Subcutaneous abdominal adipose tissue (tissue), 5 donors: Measurements from ENCODE around the gene ACER3.
"Not testable (repeated sequence)": the region's sequence is repeated elsewhere in the genome, so short reads cannot be mapped to it uniquely, and the experiment has no call there.

Experiments
- H3K27ac ChIP-seq: one replicate; pipeline ENCODE4 v1.7.0; 2013; ENCODE audit warnings: low read depth, mild to moderate bottlenecking, inconsistent platforms, low read length, moderate library complexity
- H3K27me3 ChIP-seq, 5 donors: one replicate each; pipeline ENCODE4 v1.7.0; 2013; ENCODE audit warnings: low read length in 5 of 5, inconsistent platforms in 1 of 5; ENCODE audit not compliant: control insufficient read depth in 5 of 5, insufficient read depth in 4 of 5
- H3K36me3 ChIP-seq, 5 donors: one replicate each; pipeline ENCODE4 v1.7.0; 2013; ENCODE audit warnings: low read length in 5 of 5; ENCODE audit not compliant: control insufficient read depth in 5 of 5, insufficient read depth in 5 of 5
- H3K4me1 ChIP-seq, 5 donors: one replicate each; pipeline ENCODE4 v1.7.0; 2013; ENCODE audit warnings: low read length in 5 of 5, mild to moderate bottlenecking in 3 of 5, moderate library complexity in 1 of 5; ENCODE audit not compliant: control insufficient read depth in 5 of 5, insufficient read depth in 5 of 5
- H3K4me3 ChIP-seq, 5 donors: one replicate each; pipeline ENCODE4 v1.7.0; 2013; ENCODE audit warnings: low read length in 5 of 5, low read depth in 1 of 5
- H3K9ac ChIP-seq, 5 donors: one replicate each; pipeline ENCODE4 v1.7.0; 2013; ENCODE audit warnings: low read length in 5 of 5, mild to moderate bottlenecking in 4 of 5, moderate library complexity in 3 of 5
- H3K9me3 ChIP-seq, 5 donors: one replicate each; pipeline ENCODE4 v1.7.0; 2013; ENCODE audit warnings: low read length in 5 of 5; ENCODE audit not compliant: control insufficient read depth in 5 of 5
- donor health status: healthy.
- donor health status: healthy.
- donor health status: healthy.
- donor health status: healthy.
- donor health status: healthy.

Gene ACER3

DNA sequence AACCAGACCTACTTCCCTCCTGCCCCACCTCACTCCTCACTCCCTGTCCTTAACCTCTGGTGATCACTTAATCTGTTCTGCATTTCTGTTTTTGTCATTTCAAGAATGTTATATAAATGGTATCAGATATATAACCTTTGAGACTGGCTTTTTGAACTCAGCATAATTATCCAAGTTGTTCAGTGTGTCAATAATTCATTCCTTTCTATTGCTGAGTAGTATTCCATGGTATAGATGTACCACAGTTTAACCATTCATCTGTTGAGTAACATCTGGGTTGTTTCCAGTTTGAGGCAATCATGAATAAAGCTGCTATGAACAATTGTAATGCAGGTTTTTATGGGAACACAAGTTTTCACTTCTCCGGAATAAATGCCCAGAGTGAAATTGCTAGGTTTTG, 138.9 kb downstream of the ACER3 start:
- Histone ChIP-seq H3K27me3 (no peaks in the 10 kb centered on the region), H3K36me3 (peaks cover 3 to 37% (median 18%) of the 10 kb centered on the region in 5 donors), H3K4me1 (no peaks in the 10 kb centered on the region), H3K9ac (no peak overlapping the region), H3K27ac (no peak overlapping the region), H3K4me3 (no peak overlapping the region), H3K9me3 (peaks cover 0 to 6% (median 3%) of the 10 kb centered on the region in 5 donors)

DNA sequence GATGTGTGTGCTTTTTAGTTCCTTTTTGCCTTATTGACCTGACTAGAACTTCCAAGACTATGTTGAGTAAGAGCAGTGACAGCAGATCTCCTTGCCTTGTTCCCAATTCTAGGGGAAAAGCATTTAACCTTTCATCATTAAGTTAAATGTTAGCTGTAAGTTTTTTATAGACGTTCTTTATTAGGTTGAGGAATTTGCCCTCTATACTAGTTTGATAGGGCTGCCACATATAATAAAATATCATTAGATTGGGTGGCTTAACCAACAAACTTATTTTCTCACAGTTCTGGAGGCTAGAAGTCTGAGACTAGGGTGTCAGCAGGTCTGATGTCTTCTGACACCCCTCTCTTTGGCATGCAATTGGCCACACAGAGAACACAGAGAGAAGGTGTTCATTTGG, 140.9 kb downstream of the ACER3 start:
- Histone ChIP-seq H3K9ac (no peak overlapping the region), H3K36me3 (peaks cover 3 to 28% (median 13%) of the 10 kb centered on the region in 5 donors), H3K27ac (no peak overlapping the region), H3K4me1 (no peaks in the 10 kb centered on the region), H3K4me3 (no peak overlapping the region), H3K9me3 (peaks cover 0 to 6% (median 3%) of the 10 kb centered on the region in 5 donors), H3K27me3 (no peaks in the 10 kb centered on the region)

DNA sequence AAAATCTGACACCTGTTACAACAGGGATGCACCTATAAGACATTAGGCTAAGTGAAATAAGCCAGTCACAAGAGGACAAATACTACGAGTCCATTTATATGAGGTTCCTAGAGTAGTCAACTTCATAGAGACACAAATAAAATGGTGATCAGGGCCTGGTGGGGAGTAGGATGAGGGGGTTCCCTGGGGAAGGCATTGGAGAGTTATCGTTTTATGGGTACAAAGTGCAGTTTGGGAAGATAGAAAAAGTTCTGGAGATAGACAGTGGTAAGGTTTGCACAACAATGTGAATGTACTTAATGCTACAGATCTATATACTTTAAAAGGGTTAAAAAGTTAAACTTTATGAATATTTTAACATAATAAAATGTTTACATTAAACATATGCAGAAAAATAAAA, 142.1 kb downstream of the ACER3 start:
- Histone ChIP-seq H3K9me3 (peaks cover 0 to 6% (median 3%) of the 10 kb centered on the region in 5 donors), H3K4me3 (no peak overlapping the region), H3K27me3 (no peaks in the 10 kb centered on the region), H3K4me1 (no peaks in the 10 kb centered on the region), H3K9ac (no peak overlapping the region), H3K27ac (no peak overlapping the region), H3K36me3 (peaks cover 3 to 22% (median 16%) of the 10 kb centered on the region in 5 donors)

DNA sequence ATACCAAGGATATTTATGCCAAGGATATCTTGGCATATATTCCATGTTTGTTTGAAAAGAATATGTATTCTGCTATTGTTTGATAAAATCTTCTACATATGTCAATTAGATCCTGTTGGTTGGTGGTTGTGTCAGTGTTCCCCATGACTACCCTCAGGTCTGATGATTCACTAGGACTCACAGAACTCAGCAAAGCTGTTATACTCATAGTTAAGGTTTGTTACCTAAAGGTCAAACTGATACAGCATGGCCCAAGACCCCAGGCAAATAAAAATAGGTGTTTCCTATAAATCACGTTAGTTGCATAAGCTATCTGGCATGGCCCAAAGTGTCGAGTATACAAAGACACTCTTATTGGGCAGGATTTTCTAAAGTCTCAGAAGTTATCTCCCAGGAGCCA, 143.2 kb downstream of the ACER3 start:
- no peaks in the 10 kb centered on the region for H3K4me1 ChIP-seq
- no peak overlapping the region for H3K9ac ChIP-seq
- no peak overlapping the region for H3K27ac ChIP-seq
- no peak overlapping the region for H3K4me3 ChIP-seq
- no peaks in the 10 kb centered on the region for H3K27me3 ChIP-seq
- peaks cover 2 to 18% (median 14%) of the 10 kb centered on the region in 5 donors for H3K36me3 ChIP-seq
- peaks cover 0 to 6% (median 3%) of the 10 kb centered on the region in 5 donors for H3K9me3 ChIP-seq

DNA sequence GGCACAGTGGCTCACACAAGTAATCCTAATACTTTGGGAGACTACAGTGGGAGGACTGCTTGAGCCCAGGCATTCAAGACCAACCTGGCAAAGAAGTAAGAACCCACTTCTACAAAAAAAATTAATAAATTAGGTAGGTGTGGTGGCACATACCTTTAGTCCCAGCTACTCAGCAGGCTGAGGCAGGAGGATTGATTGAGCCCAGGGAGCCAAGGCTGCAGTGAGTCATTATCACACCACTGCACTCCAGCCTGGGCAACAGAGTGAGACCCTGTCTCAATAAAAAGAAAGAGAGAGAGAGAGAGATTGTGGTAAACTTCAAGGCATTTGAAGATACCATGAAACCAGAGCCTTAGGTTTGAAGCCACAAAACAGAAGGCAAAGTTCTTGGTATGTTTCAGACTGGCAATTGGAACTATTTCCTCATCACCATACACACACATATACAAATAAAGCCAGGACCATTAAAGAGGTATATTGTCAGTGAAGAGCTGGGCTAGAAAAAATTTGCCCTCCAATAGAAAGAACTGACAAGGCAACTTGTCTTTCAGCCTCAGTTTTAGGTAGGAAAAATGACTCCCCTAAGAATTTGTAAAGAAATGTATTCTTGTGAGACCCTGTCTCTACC, 148.9 kb downstream of the ACER3 start:
- no peak overlapping the region for H3K4me3 ChIP-seq
- no peaks in the 10 kb centered on the region for H3K4me1 ChIP-seq
- H3K9me3 ChIP-seq, result no peaks in the 10 kb centered on the region
- H3K27ac ChIP-seq, result no peak overlapping the region
- no peak overlapping the region for H3K9ac ChIP-seq
- H3K36me3 ChIP-seq, result peaks cover 8 to 26% (median 19%) of the 10 kb centered on the region in 5 donors
- no peaks in the 10 kb centered on the region for H3K27me3 ChIP-seq

DNA sequence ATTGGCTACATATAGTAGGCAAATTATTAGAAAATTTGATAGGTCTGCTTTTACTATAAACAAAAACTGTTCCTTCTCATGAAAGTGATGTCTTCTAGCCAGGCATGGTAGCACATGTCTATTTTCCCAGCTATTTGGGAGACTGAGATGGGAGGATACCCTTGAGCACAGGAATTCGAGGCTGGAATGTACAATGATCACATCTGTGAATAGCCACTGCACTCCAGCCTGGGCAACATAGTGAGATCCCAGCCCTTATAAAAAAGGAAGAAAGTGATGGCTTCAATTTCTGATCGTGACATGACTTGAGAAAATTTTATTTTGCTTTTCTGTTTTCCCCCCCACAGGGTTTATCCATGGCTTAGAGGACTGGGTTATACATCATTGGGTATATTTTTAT, 154.0 kb downstream of the ACER3 start:
- Histone ChIP-seq H3K36me3 (peaks cover 20 to 34% (median 25%) of the 10 kb centered on the region in 5 donors), H3K4me1 (no peaks in the 10 kb centered on the region)

DNA sequence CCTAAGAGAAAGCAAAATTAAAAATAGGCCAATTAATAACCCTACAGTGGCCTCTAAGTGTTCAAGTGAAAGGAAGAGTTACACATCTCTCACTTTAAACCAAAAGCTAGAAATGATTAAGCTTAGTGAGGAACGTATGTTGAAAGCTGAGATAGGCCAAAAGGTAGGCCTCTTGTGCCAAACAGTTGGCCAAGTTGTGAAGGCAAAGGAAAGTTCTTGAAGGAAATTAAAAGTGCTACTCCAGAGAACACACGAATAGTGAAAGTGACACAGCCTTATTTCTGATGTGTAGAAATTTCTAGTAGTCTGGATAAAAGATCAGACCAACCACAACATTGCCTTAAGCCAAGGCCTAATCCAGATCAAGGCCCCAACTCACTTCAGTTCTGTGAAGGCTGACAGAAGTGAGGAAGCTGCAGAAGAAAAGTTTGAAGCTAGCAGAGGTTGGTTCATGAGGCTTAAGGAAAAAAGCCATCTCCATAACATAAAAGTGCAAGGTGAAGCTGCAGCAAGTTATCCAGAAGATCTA, 157.7 kb downstream of the ACER3 start:
- H3K9me3 ChIP-seq, H3K27ac ChIP-seq, H3K27me3 ChIP-seq, H3K4me3 ChIP-seq, H3K4me1 ChIP-seq, H3K9ac ChIP-seq: not testable (repeated sequence)
- H3K36me3 ChIP-seq, result peaks cover 19 to 51% (median 45%) of the 10 kb centered on the region in 5 donors

More for the DNA sequence above, 154.0 kb downstream of the ACER3 start:
- H3K27ac ChIP-seq, result no peak overlapping the region
- no peak overlapping the region for H3K4me3 ChIP-seq
- H3K9ac ChIP-seq, result no peak overlapping the region
- no peaks in the 10 kb centered on the region for H3K9me3 ChIP-seq
- H3K27me3 ChIP-seq, result no peaks in the 10 kb centered on the region

DNA sequence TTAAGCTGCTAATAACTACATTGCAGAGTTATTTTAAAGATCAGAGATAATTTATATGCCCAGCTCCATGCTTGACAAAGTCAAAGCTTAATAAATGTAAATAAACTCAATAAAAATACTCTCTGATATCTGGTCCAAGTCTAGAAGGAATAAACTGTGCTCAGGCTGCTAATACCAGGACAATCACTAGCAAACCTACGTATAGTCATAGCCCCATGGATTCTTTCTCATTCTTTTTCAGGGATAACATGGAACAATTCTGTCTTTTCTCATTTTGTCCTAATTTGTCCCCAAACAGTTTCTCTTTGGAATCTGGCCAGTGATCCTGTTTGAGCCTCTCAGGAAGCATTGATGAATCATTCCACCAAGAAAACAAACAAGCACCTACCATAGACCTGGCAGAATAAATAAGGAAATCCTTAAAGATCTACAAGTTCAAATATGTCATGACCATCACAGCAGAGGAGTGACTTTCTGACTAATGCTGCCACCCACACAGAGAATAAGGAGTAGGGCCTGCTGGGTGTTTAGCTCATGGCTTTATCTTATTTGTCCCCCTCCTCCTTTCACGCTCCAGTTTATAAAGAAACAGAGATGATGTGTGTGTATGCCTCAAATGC, 159.4 kb downstream of the ACER3 start:
- peaks cover 19 to 50% (median 45%) of the 10 kb centered on the region in 5 donors for H3K36me3 ChIP-seq
- H3K9ac ChIP-seq, result no peak overlapping the region
- H3K27ac ChIP-seq, result no peak overlapping the region
- H3K9me3 ChIP-seq, result no peaks in the 10 kb centered on the region
- H3K27me3 ChIP-seq, result no peaks in the 10 kb centered on the region
- no peak overlapping the region for H3K4me3 ChIP-seq
- H3K4me1 ChIP-seq, result no peaks in the 10 kb centered on the region

DNA sequence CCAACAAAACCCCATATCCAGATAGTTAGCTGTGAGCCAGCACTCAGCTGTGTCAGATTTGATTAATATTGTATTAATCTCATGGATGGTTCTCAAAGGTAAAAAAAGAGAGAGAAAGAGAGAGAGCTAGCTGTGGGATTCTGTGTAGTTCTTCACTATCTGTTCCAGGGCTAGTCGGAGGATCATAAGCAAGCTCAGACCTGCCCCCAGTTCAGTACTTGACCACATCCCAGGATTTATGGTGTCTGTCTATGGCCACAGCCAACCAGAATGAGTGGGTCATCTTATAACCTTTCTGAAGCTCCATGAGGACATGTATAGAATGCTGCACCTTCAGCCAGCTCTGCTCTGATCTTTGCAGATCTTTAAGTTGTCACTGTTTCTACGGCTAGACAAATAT, 160.0 kb downstream of the ACER3 start:
- H3K36me3 ChIP-seq, result peaks cover 19 to 50% (median 45%) of the 10 kb centered on the region in 5 donors
- H3K4me1 ChIP-seq, result no peaks in the 10 kb centered on the region
- H3K4me3 ChIP-seq, result no peak overlapping the region
- no peaks in the 10 kb centered on the region for H3K27me3 ChIP-seq
- H3K9ac ChIP-seq, result no peak overlapping the region
- no peak overlapping the region for H3K27ac ChIP-seq
- no peaks in the 10 kb centered on the region for H3K9me3 ChIP-seq

DNA sequence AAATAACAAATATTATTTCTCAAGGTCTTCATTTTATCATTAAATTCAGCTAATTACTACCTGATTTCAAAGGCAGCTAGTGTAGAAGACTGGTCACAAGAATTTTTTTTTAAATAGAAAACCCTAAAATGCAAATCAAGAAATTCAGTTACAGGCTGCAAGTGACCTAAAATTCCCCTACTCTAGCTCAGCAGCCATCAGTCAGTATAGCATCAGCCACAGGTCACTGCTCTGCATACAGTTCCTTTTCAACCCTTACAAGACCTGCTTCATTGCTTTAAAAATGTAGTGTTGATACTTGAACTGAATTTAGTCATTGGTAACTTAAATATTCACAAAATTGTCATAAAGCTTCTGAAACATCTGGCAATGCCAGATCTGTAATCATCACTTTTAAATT, 164.0 kb downstream of the ACER3 start:
- H3K4me3 ChIP-seq, result no peak overlapping the region
- H3K4me1 ChIP-seq, result no peaks in the 10 kb centered on the region
- H3K9ac ChIP-seq, result no peak overlapping the region
- H3K36me3 ChIP-seq, result peaks cover 6 to 27% (median 26%) of the 10 kb centered on the region in 5 donors
- H3K27me3 ChIP-seq, result no peaks in the 10 kb centered on the region
- H3K9me3 ChIP-seq, result no peaks in the 10 kb centered on the region
- H3K27ac ChIP-seq, result no peak overlapping the region
